Naive thymus-derived CD4-positive, alpha-beta T cell (primary cell): Measurements from ENCODE around the gene SVOP. TPM values are rescaled to one million over a fixed set of nuclear protein-coding genes. Genes with fewer than 3 reads are reported as not detected.
"Not testable (repeated sequence)": the region's sequence is repeated elsewhere in the genome, so short reads cannot be mapped to it uniquely, and the experiment has no call there.

Experiments used
- ATAC-seq: fragments of 150-1000 bp; cut with Tn5 transposase; 2 replicates; pipeline ENCODE4 v1.10.0; 2021; ENCODE audit warnings: mild to moderate bottlenecking, moderate library complexity
- CTCF ChIA-PET: fragments of 350-600 bp; sonication (Branson Sonifier 250); formaldehyde crosslinking; loops from one replicate; lab custom pipeline; 2021; ENCODE audit warnings: antibody characterized with exemption; lab: Charles Lee
- POLR2A ChIA-PET: fragments of 350-600 bp; sonication (Branson Sonifier 250); formaldehyde crosslinking; loops from one replicate; lab custom pipeline; 2021; ENCODE audit warnings: antibody characterized with exemption, inconsistent platforms; lab: Charles Lee
- DNase-seq, 9 donors: peaks; one replicate each; pipeline versions ENCODE4 v3.0.0 to v3.0.0-alpha.2; 2020 to 2022; ENCODE audit warnings: mixed read lengths in 1 of 9
- H3K27ac ChIP-seq: one replicate; pipeline ENCODE4 v1.7.0; 2013; ENCODE audit warnings: mild to moderate bottlenecking, low read depth, low read length, moderate library complexity
- H3K27me3 ChIP-seq, 2 donors: one replicate each; pipeline ENCODE4 v1.7.0; 2013; ENCODE audit warnings: low read length in 2 of 2, mild to moderate bottlenecking in 2 of 2, moderate library complexity in 2 of 2; ENCODE audit not compliant: control insufficient read depth in 2 of 2, insufficient read depth in 2 of 2
- H3K36me3 ChIP-seq, 3 experiments: 1 replicate in 2 of 3; 2 replicates in 1 of 3; pipeline ENCODE4 v1.7.0; 2013; ENCODE audit warnings: low read length in 3 of 3, mild to moderate bottlenecking in 3 of 3, moderate library complexity in 1 of 3; ENCODE audit not compliant: insufficient read depth in 3 of 3, control insufficient read depth in 2 of 3
- H3K4me1 ChIP-seq, 2 donors: one replicate each; pipeline ENCODE4 v1.7.0; 2013; ENCODE audit warnings: low read length in 2 of 2, mild to moderate bottlenecking in 2 of 2, moderate library complexity in 1 of 2; ENCODE audit not compliant: control insufficient read depth in 2 of 2, insufficient read depth in 2 of 2
- H3K4me3 ChIP-seq: 2 replicates; pipeline ENCODE4 v1.7.0; 2013; ENCODE audit warnings: mild to moderate bottlenecking, low read length
- H3K9me3 ChIP-seq, 3 experiments: 1 replicate in 2 of 3; 2 replicates in 1 of 3; pipeline ENCODE4 v1.7.0; 2013; ENCODE audit warnings: low read length in 3 of 3; ENCODE audit not compliant: control insufficient read depth in 2 of 3
- H3K27ac Mint-ChIP-seq, 9 donors: one replicate each; pipeline ENCODE4 v1.8.0; 2020 to 2022; ENCODE audit warnings: mixed read lengths in 9 of 9, mild to moderate bottlenecking in 8 of 9, moderate library complexity in 5 of 9, inconsistent platforms in 2 of 9
- H3K27me3 Mint-ChIP-seq, 5 donors: one replicate each; pipeline ENCODE4 v1.8.0; 2021 to 2022; ENCODE audit warnings: mixed read lengths in 5 of 5, mild to moderate bottlenecking in 1 of 5
- H3K36me3 Mint-ChIP-seq, 5 donors: one replicate each; pipeline ENCODE4 v1.8.0; 2020 to 2022; ENCODE audit warnings: mixed read lengths in 5 of 5, mild to moderate bottlenecking in 3 of 5, inconsistent platforms in 1 of 5
- H3K4me1 Mint-ChIP-seq, 7 donors: one replicate each; pipeline ENCODE4 v1.8.0; 2020 to 2022; ENCODE audit warnings: mixed read lengths in 7 of 7, mild to moderate bottlenecking in 3 of 7, inconsistent platforms in 1 of 7
- H3K4me3 Mint-ChIP-seq, 10 donors: one replicate each; pipeline ENCODE4 v1.8.0; 2020 to 2022; ENCODE audit warnings: mild to moderate bottlenecking in 10 of 10, mixed read lengths in 10 of 10, moderate library complexity in 6 of 10, inconsistent platforms in 2 of 10
- H3K9me3 Mint-ChIP-seq, 11 donors: one replicate each; pipeline ENCODE4 v1.8.0; 2020 to 2022; ENCODE audit warnings: mixed read lengths in 11 of 11, mild to moderate bottlenecking in 4 of 11, inconsistent platforms in 1 of 11, moderate library complexity in 1 of 11
- intact Hi-C, 2 donors: fragments of 100-400 bp; cut with micrococcal nuclease; formaldehyde crosslinking; loops; one replicate each; pipeline ENCODE4 v1.15.1; 2023
- polyA plus RNA-seq, 2 donors: library from polyadenylated mRNA; unstranded; fragments of 300-500 nt; fragmentation: Illumina TruSeq; gene quantifications; one replicate each; pipeline ENCODE4 v1.2.3, GENCODE V29; 2021
- total RNA-seq, 6 experiments: library from RNA in 5 of 6; stranded (reverse) in 5 of 6; gene quantifications; 1 replicate in 5 of 6; 2 replicates in 1 of 6; pipeline ENCODE4 v1.2.3 and lab custom pipeline; 2021 to 2026

SVOP gene
- total and polyA plus RNA-seq, 7 experiments from 2014 or later, result not detected

DNA sequence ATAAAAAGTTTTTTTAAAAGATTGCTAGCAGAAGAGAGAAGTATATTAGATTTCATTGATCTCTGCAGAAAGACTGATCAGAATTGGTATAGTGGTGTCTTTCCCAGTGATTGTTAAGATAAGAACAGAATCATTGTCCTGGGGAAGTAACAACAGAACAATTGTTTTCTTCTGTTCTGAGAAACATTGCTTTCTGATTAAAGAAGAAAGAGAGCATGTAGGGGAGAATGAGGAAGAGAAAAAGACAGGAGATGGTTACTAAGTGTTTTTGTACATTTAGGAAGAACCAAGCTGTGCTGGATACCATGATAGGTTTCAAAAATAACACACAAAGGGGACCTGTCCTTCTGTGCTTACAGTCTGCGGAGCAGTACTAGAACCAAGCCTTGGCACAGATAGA, 36.5 kb upstream of the SVOP start:
- no peak for DNase-seq
- Mint-ChIP-seq H3K4me1 (peaks cover 8 to 19% (median 13%) of the 10 kb centered on the region in 7 donors), H3K27me3 (no peaks in the 10 kb centered on the region), H3K9me3 (no peaks in the 10 kb centered on the region), H3K27ac (no peak overlapping the region), H3K36me3 (peaks cover 0 to 24% (median 3%) of the 10 kb centered on the region in 5 donors), H3K4me3 (no peak overlapping the region)
- no peak for ATAC-seq
- ChIA-PET CTCF (no interaction called here), POLR2A (no interaction called here)
- peaks cover 7 to 13% of the 10 kb centered on the region in 2 donors for H3K4me1 ChIP-seq
- intact Hi-C loops, result no loop called here
- H3K27ac ChIP-seq, result no peak overlapping the region
- H3K36me3 ChIP-seq, result peaks cover 0 to 28% (median 0%) of the 10 kb centered on the region in 3 experiments
- H3K27me3 ChIP-seq, result no peaks in the 10 kb centered on the region
- no peaks in the 10 kb centered on the region for H3K9me3 ChIP-seq
- H3K4me3 ChIP-seq, result no peak overlapping the region

- intact Hi-C loops, result no loop called here
- peak overlapping the region in 1 of 9 donors; percentile 13 for H3K27ac Mint-ChIP-seq
- Histone ChIP-seq H3K4me1 (peaks cover 11 to 13% of the 10 kb centered on the region in 2 donors), H3K36me3 (peaks cover 0 to 28% (median 0%) of the 10 kb centered on the region in 3 experiments), H3K27ac (no peak overlapping the region), H3K4me3 (no peak overlapping the region), H3K27me3 (no peaks in the 10 kb centered on the region), H3K9me3 (no peaks in the 10 kb centered on the region)
- ChIA-PET POLR2A (no interaction called here), CTCF (no interaction called here)
- no peaks in the 10 kb centered on the region for H3K27me3 Mint-ChIP-seq
- H3K36me3 Mint-ChIP-seq, result peaks cover 0 to 24% (median 6%) of the 10 kb centered on the region in 5 donors
- no peak for DNase-seq
- ATAC-seq, result no peak
- H3K4me1 Mint-ChIP-seq, result peaks cover 12 to 24% (median 17%) of the 10 kb centered on the region in 7 donors
- H3K9me3 Mint-ChIP-seq, result no peaks in the 10 kb centered on the region
- H3K4me3 Mint-ChIP-seq, result no peak overlapping the region
Measured at GRCh38 chr12:109056891-109057290, 36.0 kb upstream of the SVOP start.

- DNase-seq (no peak), ATAC-seq (no peak)
- H3K9me3 ChIP-seq, result no peaks in the 10 kb centered on the region
- CTCF ChIA-PET, result interaction anchor here (1.0 to 1.6 kb wide), 3 partner anchors 12 to 58 kb away, joined by 3 to 4 read pairs (median 3); partner anchors contain the start of gene ALKBH2
- peaks cover 0 to 20% (median 6%) of the 10 kb centered on the region in 5 donors for H3K36me3 Mint-ChIP-seq
- POLR2A ChIA-PET, result interaction anchor here (0.6 to 1.2 kb wide), 5 partner anchors 30 to 942 kb away, joined by 3 to 4 read pairs (median 3); partner anchors contain the start of gene ALKBH2
- H3K27me3 ChIP-seq, result no peaks in the 10 kb centered on the region
- intact Hi-C loops, result loop anchor here (5.0 kb wide), 3 partner anchors 322 to 1367 kb away; partner anchors contain the start of genes ANAPC7 (in 1 of the 2), CORO1C (in 1 of the 2) and PWP1 (in 1 of the 2)
- H3K9me3 Mint-ChIP-seq, result no peaks in the 10 kb centered on the region
- H3K36me3 ChIP-seq, result peaks cover 0 to 22% (median 0%) of the 10 kb centered on the region in 3 experiments
- no peaks in the 10 kb centered on the region for H3K27me3 Mint-ChIP-seq
- peak overlapping the region in 2 of 10 donors; percentile 94 to 99 for H3K4me3 Mint-ChIP-seq
- peaks cover 14 to 27% (median 17%) of the 10 kb centered on the region in 7 donors for H3K4me1 Mint-ChIP-seq
- peak overlapping the region; percentile 89 for H3K27ac ChIP-seq
- H3K27ac Mint-ChIP-seq, result peak overlapping the region in 6 of 9 donors; percentile 17 to 95 (median 69)
- H3K4me3 ChIP-seq, result no peak overlapping the region
- peaks cover 13% of the 10 kb centered on the region in 2 donors for H3K4me1 ChIP-seq
Measured at GRCh38 chr12:109054520-109054919, 33.7 kb upstream of the SVOP start.

DNA sequence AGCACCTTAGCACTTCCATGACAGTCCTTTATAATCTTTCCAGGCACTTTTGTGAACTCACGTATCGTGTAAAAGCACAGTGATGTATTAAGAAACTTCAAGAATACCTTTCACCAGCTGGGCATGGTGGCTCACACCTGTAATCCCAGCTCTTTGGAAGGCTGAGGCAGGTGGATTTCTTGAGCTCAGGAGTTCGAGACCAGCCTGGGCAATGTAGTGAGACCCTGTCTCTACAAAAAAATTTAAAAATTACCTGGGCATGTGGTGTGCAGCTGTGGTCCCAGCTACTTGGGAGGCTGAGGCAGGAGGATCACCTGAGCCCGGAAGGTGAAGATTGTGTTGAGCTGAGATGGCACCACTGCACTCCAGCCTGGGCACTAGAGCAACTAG, 33.3 kb upstream of the SVOP start:
- H3K36me3 Mint-ChIP-seq, result peaks cover 0 to 19% (median 6%) of the 10 kb centered on the region in 5 donors
- intact Hi-C loops, result loop anchor here (5.0 kb wide), 3 partner anchors 322 to 1367 kb away; partner anchors contain the start of genes ANAPC7 (in 1 of the 2), CORO1C (in 1 of the 2) and PWP1 (in 1 of the 2)
- DNase-seq, H3K27me3 ChIP-seq, H3K27me3 Mint-ChIP-seq, H3K9me3 Mint-ChIP-seq, H3K9me3 ChIP-seq: not testable (repeated sequence)
- H3K4me3 Mint-ChIP-seq, result peak overlapping the region; percentile 86 to 99 (median 96)
- Histone ChIP-seq H3K4me3 (peak overlapping the region; percentile 91), H3K27ac (peak overlapping the region; percentile 89), H3K36me3 (peaks cover 0 to 22% (median 0%) of the 10 kb centered on the region in 3 experiments), H3K4me1 (peaks cover 13% of the 10 kb centered on the region in 2 donors)
- ATAC-seq, result peak; percentile 1
- peak overlapping the region; percentile 89 to 98 (median 95) for H3K27ac Mint-ChIP-seq
- H3K4me1 Mint-ChIP-seq, result peaks cover 14 to 27% (median 17%) of the 10 kb centered on the region in 7 donors
- CTCF ChIA-PET, result interaction anchor here (1.0 to 1.6 kb wide), 3 partner anchors 11 to 58 kb away, joined by 3 to 4 read pairs (median 3); partner anchors contain the start of gene ALKBH2
- POLR2A ChIA-PET, result interaction anchor here (0.6 to 1.2 kb wide), 5 partner anchors 30 to 943 kb away, joined by 3 to 4 read pairs (median 3); partner anchors contain the start of gene ALKBH2

- H3K27me3 ChIP-seq, result no peaks in the 10 kb centered on the region
- H3K36me3 ChIP-seq, result peaks cover 0 to 18% (median 0%) of the 10 kb centered on the region in 3 experiments
- H3K27ac Mint-ChIP-seq, result peak overlapping the region; percentile 89 to 98 (median 95)
- no peaks in the 10 kb centered on the region for H3K9me3 ChIP-seq
- H3K27ac ChIP-seq, result peak overlapping the region; percentile 89
- POLR2A ChIA-PET, result interaction anchor here (0.7 to 1.2 kb wide), 3 partner anchors 39 to 943 kb away, joined by 3 to 4 read pairs (median 3); partner anchors contain the start of gene ALKBH2
- peaks cover 0 to 16% (median 6%) of the 10 kb centered on the region in 5 donors for H3K36me3 Mint-ChIP-seq
- intact Hi-C loops, result loop anchor here (1.0 to 5.0 kb wide), 12 partner anchors 40 to 1366 kb away; partner anchors contain the start of genes CORO1C (in 2 of the 2), ALKBH2 (in 1 of the 2), ANAPC7 (in 1 of the 2) and FICD (in 1 of the 2)
- peaks cover 13% of the 10 kb centered on the region in 2 donors for H3K4me1 ChIP-seq
- ATAC-seq (peak; percentile 65), DNase-seq (peak in 8 of 9 donors; percentile 5 to 53 (median 49))
- peak overlapping the region; percentile 86 to 99 (median 96) for H3K4me3 Mint-ChIP-seq
- H3K27me3 Mint-ChIP-seq, result no peaks in the 10 kb centered on the region
- CTCF ChIA-PET, result interaction anchor here (1.4 kb wide), 1 partner anchor 59 kb away, joined by 3 read pairs; no protein-coding TSS in a partner anchor
- peaks cover 14 to 27% (median 17%) of the 10 kb centered on the region in 7 donors for H3K4me1 Mint-ChIP-seq
- peak overlapping the region; percentile 91 for H3K4me3 ChIP-seq
- H3K9me3 Mint-ChIP-seq, result no peaks in the 10 kb centered on the region
Measured at GRCh38 chr12:109053382-109054123, 32.7 kb upstream of the SVOP start.
